ENCODE results near the gene BBC3. TPM values are rescaled to one million over a fixed set of nuclear protein-coding genes. Genes with fewer than 3 reads are reported as not detected.

The BBC3 gene
- total RNA-seq, 1 donor from 2014 or later: 14.9 TPM

GRCh38 chr19:47225746-47226425, 5.1 kb downstream of the BBC3 start:
- intact Hi-C loops (cut with DNase I): loop anchor here (1.0 to 2.0 kb wide), 3 partner anchors 15 to 50 kb away; no protein-coding TSS in a partner anchor
- H3K4me1 ChIP-seq: peaks cover 12 to 24% of the 10 kb centered on the region in 2 donors
- H3K9me3 ChIP-seq: no peaks in the 10 kb centered on the region
- H3K27ac ChIP-seq: peak overlapping the region; percentile 100
- H3K36me3 ChIP-seq: peaks cover 26 to 31% of the 10 kb centered on the region in 2 donors
- peak in 2 of 3 experiments; percentile 19 to 77 for TF ChIP-seq CTCF (IDR thresholded peaks at IDR 0.05)
- H3K27me3 ChIP-seq: no peaks in the 10 kb centered on the region
- DNase-seq (ENCODE audit: low spot score in 2 of 2): peak in 1 of 2 donors; percentile 92
- peak overlapping the region; percentile 88 to 91 for H3K4me3 ChIP-seq

- Histone ChIP-seq H3K27me3 (no peaks in the 10 kb centered on the region), H3K4me1 (peaks cover 6 to 13% of the 10 kb centered on the region in 2 donors), H3K4me3 (no peak overlapping the region), H3K9me3 (no peaks in the 10 kb centered on the region), H3K36me3 (peaks cover 35 to 39% of the 10 kb centered on the region in 2 donors), H3K27ac (no peak overlapping the region)
- intact Hi-C loops (cut with DNase I): no loop called here
- no peak for DNase-seq (ENCODE audit: low spot score in 2 of 2)
- no peak for TF ChIP-seq CTCF (IDR thresholded peaks at IDR 0.05)
Measured at GRCh38 chr19:47221890-47222289, 9.1 kb downstream of the BBC3 start.

GRCh38 chr19:47221080-47221841, 9.7 kb downstream of the BBC3 start:
- no peaks in the 10 kb centered on the region for H3K9me3 ChIP-seq
- H3K27ac ChIP-seq: no peak overlapping the region
- H3K4me3 ChIP-seq: no peak overlapping the region
- no peaks in the 10 kb centered on the region for H3K27me3 ChIP-seq
- peaks cover under 1 to 7% of the 10 kb centered on the region in 2 donors for H3K4me1 ChIP-seq
- DNase-seq (ENCODE audit: low spot score in 2 of 2): no peak
- intact Hi-C loops (cut with DNase I): no loop called here
- TF ChIP-seq CTCF (IDR thresholded peaks at IDR 0.05): no peak
- peaks cover 35 to 39% of the 10 kb centered on the region in 2 donors for H3K36me3 ChIP-seq

DNA sequence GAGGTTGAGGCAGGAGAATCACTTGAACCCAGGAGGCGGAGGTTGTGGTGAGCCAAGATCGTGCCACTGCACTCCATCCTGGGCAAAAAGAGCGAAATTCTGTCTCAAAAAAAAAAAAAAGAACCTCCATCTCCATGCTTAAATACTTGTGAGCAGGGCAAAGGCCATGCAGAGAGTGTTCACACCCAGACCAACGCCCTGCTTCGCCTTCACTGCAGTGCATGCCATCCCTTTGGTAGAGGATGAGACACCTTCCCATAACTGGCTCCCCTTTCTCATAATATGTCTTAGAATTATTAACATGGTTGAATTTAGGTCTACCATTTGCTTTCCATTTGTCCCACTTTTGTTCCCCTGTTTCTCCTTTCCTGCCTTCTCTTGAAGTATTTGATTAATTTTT, 15.4 kb downstream of the BBC3 start:
- Histone ChIP-seq H3K4me1 (no peaks in the 10 kb centered on the region), H3K27ac (no peak overlapping the region), H3K9me3 (no peaks in the 10 kb centered on the region), H3K36me3 (peaks cover 5 to 8% of the 10 kb centered on the region in 2 donors), H3K27me3 (no peaks in the 10 kb centered on the region), H3K4me3 (no peak overlapping the region)
- no peak for TF ChIP-seq CTCF (IDR thresholded peaks at IDR 0.05)
- intact Hi-C loops (cut with DNase I): no loop called here
- DNase-seq (ENCODE audit: low spot score in 2 of 2): no peak

GRCh38 chr19:47210689-47211316, 20.2 kb downstream of the BBC3 start:
- no peaks in the 10 kb centered on the region for H3K4me1 ChIP-seq
- intact Hi-C loops (cut with DNase I): loop anchor here (1.0 to 2.0 kb wide), 3 partner anchors 14 to 62 kb away; no protein-coding TSS in a partner anchor
- H3K27ac ChIP-seq: peak overlapping the region; percentile 48 to 69
- H3K4me3 ChIP-seq: no peak overlapping the region
- peak; percentile 81 to 93 (median 83) for TF ChIP-seq CTCF (IDR thresholded peaks at IDR 0.05)
- peak in 1 of 2 donors; percentile 93 for DNase-seq (ENCODE audit: low spot score in 2 of 2)
- no peaks in the 10 kb centered on the region for H3K27me3 ChIP-seq
- peaks cover 21 to 35% of the 10 kb centered on the region in 2 donors for H3K36me3 ChIP-seq
- no peaks in the 10 kb centered on the region for H3K9me3 ChIP-seq

Measured in ascending aorta (tissue), 2 donors.